HEK293T (cell line): ENCODE measurements around the gene KBTBD13.

Experiments
- ARNT ChIP-seq: fragments of 450-650 bp; IDR thresholded peaks from 2 replicates; pipeline ENCODE4 v1.6.1; 2017; ENCODE audit warnings: mild to moderate bottlenecking
- BHLHE40 ChIP-seq: fragments of 450-650 bp; IDR thresholded peaks from 2 replicates; pipeline ENCODE4 v1.6.1; 2016; ENCODE audit warnings: mild to moderate bottlenecking, moderate library complexity, borderline replicate concordance
- ELF4 ChIP-seq: fragments of 450-650 bp; IDR thresholded peaks from 2 replicates; pipeline ENCODE4 v1.6.1; 2017; ENCODE audit warnings: antibody characterized with exemption
- FOXM1 ChIP-seq: fragments of 450-650 bp; IDR thresholded peaks from 2 replicates; pipeline ENCODE4 v1.6.1; 2017; ENCODE audit warnings: mild to moderate bottlenecking, borderline replicate concordance
- PKNOX1 ChIP-seq: fragments of 450-650 bp; IDR thresholded peaks from 2 replicates; pipeline ENCODE4 v1.6.1; 2016
- TARDBP ChIP-seq: fragments of 450-650 bp; IDR thresholded peaks from 2 replicates; pipeline ENCODE4 v1.6.1; 2016

DNA sequence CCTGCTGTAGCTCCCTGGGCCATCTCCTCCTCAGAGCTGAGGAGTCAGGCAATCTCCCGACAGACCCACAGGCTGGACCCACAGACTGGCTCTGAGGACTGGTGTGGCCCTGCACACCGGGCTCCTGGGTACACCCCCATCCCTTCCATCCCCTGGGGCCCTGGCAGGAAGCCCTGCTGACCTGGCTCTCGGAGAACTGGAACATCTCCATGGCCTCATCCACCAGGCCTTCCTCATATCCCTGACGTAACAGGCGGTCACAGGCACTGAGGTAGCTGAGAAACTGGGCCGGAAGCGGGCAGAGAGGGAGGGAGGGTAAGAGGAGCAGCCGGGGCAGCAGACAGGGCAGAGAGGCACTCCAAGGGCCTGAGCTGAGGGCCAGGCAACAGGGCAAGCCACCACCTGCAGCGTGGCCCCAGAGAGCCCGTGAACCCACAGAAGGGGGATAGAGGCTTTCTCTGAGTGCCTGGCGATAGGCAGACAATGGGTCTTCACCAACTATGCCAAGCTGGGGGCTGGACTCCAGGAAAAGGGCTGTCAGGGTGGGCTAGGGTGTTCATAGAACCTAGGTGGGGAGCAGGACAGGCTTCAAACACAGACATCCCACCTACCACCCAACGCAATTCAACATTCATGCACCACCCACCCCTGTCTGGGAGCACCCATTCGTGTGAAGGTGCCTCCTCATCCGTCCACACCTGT, 17.9 kb downstream of the KBTBD13 start:
- no peak for TF ChIP-seq ELF4
- TF ChIP-seq ARNT = no peak
- TF ChIP-seq BHLHE40 = no peak
- TF ChIP-seq TARDBP = no peak
- no peak for TF ChIP-seq PKNOX1
- TF ChIP-seq FOXM1 = no peak
